HepG2 (cell line): Measurements from ENCODE around the gene SLC2A11. TPM values are rescaled to one million over a fixed set of nuclear protein-coding genes. Genes with fewer than 3 reads are reported as not detected.
A peak's percentile ranks its signal among the peaks of the same experiment; 100 is the strongest.

Experiments used
- HCFC1 ChIP-seq: fragments of 150-350 bp; IDR thresholded peaks from 2 replicates; pipeline ENCODE4 v1.6.1; 2014; ENCODE audit warnings: low read depth, low read length
- KIAA2018 ChIP-seq: sonication (generic); formaldehyde crosslinking; IDR thresholded peaks from 2 replicates; pipeline ENCODE4 v1.5.0; 2020; ENCODE audit warnings: mild to moderate bottlenecking, missing genetic modification reagents, borderline replicate concordance
- PBX2 ChIP-seq: IDR thresholded peaks from 2 replicates; pipeline ENCODE4 v1.6.1; 2016; ENCODE audit warnings: control low read depth
- ZBTB1 ChIP-seq: sonication (generic); formaldehyde crosslinking; IDR thresholded peaks from 2 replicates; pipeline ENCODE4 v1.4.0; 2020; ENCODE audit warnings: missing genetic modification reagents, borderline replicate concordance
- ZNF18 ChIP-seq: sonication (generic); formaldehyde crosslinking; IDR thresholded peaks from 2 replicates; pipeline ENCODE4 v1.8.0; 2022; ENCODE audit warnings: mild to moderate bottlenecking, missing genetic modification reagents; ENCODE audit not compliant: insufficient replicate concordance
- ZNF24 ChIP-seq: fragments of 450-650 bp; IDR thresholded peaks from 2 replicates; pipeline ENCODE4 v1.6.1; 2017; ENCODE audit warnings: antibody characterized with exemption, mild to moderate bottlenecking
- ZNF280B ChIP-seq: sonication (generic); formaldehyde crosslinking; IDR thresholded peaks from 2 replicates; pipeline ENCODE4 v1.5.0; 2020; ENCODE audit warnings: missing genetic modification reagents, mild to moderate bottlenecking, borderline replicate concordance
- ZNF644 ChIP-seq: IDR thresholded peaks from 2 replicates; pipeline ENCODE4 v1.6.1; 2016; ENCODE audit warnings: low read depth
- ZNF766 ChIP-seq: sonication (generic); formaldehyde crosslinking; IDR thresholded peaks from 2 replicates; pipeline ENCODE4 v1.5.0; 2020; ENCODE audit warnings: missing genetic modification reagents, borderline replicate concordance
- polyA plus RNA-seq, 8 experiments: library from polyadenylated mRNA; depleted of rRNA in 3 of 8; stranded (reverse) in 7 of 8; unstranded in 1 of 8; fragments of >200 nt; fragmentation: Illumina TruSeq in 4 of 8; extraction: Trizol in 4 of 8; gene quantifications; 2 replicates each; pipeline versions ENCODE4 v1.2.1 to v1.2.3, GENCODE V29; 2011 to 2016; ENCODE audit warnings: low read depth in 4 of 8, missing spikeins in 1 of 8, mixed read lengths in 1 of 8; ENCODE audit not compliant: insufficient read depth in 1 of 8
- total RNA-seq, 5 experiments: library from RNA; depleted of rRNA; stranded (reverse); fragments of >200 nt; fragmentation: Illumina TruSeq; extraction: Trizol; gene quantifications; 2 replicates each; pipeline ENCODE4 v1.2.3, GENCODE V29; 2016; ENCODE audit warnings: low read depth in 1 of 5
- TF ChIP-seq, protein P1 (sequence below): sonication (generic); formaldehyde crosslinking; IDR thresholded peaks from 2 replicates; pipeline ENCODE4 v1.5.1; 2020; ENCODE audit warnings: mild to moderate bottlenecking, missing genetic modification reagents, moderate library complexity
- TF ChIP-seq, protein P2 (sequence below): sonication (generic); formaldehyde crosslinking; IDR thresholded peaks from 2 replicates; pipeline ENCODE4 v1.4.0; 2020; ENCODE audit warnings: missing genetic modification reagents

SLC2A11 gene
- total and polyA plus RNA-seq, 2 of the 13 experiments (the other 11 are each of a cell fraction or from before 2014, with no cell fraction given) = 15.2 to 15.4 TPM

GRCh38 chr22:23856721-23857605 lies 712 bp upstream of the SLC2A11 start (continued):
- TF ChIP-seq KIAA2018 (CRISPR knock-in tag) = no peak
- TF ChIP-seq ZNF280B (CRISPR knock-in tag) = 0 out of 2 replicates have a peak, but pooled peaks have one; percentile 19
- TF ChIP-seq ZNF24 = no peak
- peak; percentile 40 for TF ChIP-seq ZNF18 (CRISPR knock-in tag)
- no peak for TF ChIP-seq ZNF766
- TF ChIP-seq, protein P1, sequence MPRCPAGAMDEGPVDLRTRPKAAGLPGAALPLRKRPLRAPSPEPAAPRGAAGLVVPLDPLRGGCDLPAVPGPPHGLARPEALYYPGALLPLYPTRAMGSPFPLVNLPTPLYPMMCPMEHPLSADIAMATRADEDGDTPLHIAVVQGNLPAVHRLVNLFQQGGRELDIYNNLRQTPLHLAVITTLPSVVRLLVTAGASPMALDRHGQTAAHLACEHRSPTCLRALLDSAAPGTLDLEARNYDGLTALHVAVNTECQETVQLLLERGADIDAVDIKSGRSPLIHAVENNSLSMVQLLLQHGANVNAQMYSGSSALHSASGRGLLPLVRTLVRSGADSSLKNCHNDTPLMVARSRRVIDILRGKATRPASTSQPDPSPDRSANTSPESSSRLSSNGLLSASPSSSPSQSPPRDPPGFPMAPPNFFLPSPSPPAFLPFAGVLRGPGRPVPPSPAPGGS (CRISPR knock-in tag) = no peak; the same call in 1 of the 2 replicates
- TF ChIP-seq, protein P2, sequence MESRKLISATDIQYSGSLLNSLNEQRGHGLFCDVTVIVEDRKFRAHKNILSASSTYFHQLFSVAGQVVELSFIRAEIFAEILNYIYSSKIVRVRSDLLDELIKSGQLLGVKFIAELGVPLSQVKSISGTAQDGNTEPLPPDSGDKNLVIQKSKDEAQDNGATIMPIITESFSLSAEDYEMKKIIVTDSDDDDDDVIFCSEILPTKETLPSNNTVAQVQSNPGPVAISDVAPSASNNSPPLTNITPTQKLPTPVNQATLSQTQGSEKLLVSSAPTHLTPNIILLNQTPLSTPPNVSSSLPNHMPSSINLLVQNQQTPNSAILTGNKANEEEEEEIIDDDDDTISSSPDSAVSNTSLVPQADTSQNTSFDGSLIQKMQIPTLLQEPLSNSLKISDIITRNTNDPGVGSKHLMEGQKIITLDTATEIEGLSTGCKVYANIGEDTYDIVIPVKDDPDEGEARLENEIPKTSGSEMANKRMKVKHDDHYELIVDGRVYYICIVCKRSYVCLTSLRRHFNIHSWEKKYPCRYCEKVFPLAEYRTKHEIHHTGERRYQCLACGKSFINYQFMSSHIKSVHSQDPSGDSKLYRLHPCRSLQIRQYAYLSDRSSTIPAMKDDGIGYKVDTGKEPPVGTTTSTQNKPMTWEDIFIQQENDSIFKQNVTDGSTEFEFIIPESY (CRISPR knock-in tag) = no peak
- TF ChIP-seq PBX2 = no peak
- no peak for TF ChIP-seq HCFC1
- no peak for TF ChIP-seq ZBTB1 (CRISPR knock-in tag)
- TF ChIP-seq ZNF644 (CRISPR knock-in tag) = no peak
